Endometrium (tissue), 2 donors: ENCODE measurements around the gene LIF.

Experiments
- FAIRE-seq: peaks from 2 replicates; lab custom pipeline; 2012; peaks lifted over from hg19 to GRCh38; lab: Jason Lieb, UNC
- donor health status: control.
- donor health status: control.

Gene LIF

GRCh38 chr22:30245985-30246813, at the start of gene LIF:
Gene LIF (minus strand): TSS chr22:30246759. CDS start chr22:30246695, 64 bp downstream.
- no peak for FAIRE-seq

GRCh38 chr22:30296324-30296723, 49.8 kb upstream of the LIF start:
- no peak for FAIRE-seq

GRCh38 chr22:30295576-30295975, 49.0 kb upstream of the LIF start:
- no peak for FAIRE-seq

- no peak for FAIRE-seq
These were observed 48.3 kb upstream of the LIF start for GRCh38 chr22:30294830-30295229.

DNA sequence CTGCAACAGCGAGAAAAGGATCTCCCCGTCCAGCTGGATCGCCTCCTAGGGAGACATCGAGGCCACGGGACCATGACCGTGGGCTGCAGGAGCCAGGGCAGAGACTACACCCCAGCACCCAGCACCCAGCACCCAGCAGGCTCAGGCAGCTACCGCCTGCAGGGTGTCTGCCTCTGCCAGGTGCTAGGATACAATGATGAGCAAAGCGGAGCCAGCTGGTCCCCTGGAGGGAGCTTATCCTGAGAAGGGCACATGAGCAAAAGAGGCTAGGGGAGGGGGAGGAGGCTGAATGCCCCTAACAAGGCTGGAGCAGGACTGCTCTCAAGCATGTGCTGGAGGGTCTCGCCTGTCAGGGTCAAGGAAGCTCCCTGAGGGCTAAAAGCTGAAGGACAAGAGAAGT, 47.5 kb upstream of the LIF start:
- no peak for FAIRE-seq

DNA sequence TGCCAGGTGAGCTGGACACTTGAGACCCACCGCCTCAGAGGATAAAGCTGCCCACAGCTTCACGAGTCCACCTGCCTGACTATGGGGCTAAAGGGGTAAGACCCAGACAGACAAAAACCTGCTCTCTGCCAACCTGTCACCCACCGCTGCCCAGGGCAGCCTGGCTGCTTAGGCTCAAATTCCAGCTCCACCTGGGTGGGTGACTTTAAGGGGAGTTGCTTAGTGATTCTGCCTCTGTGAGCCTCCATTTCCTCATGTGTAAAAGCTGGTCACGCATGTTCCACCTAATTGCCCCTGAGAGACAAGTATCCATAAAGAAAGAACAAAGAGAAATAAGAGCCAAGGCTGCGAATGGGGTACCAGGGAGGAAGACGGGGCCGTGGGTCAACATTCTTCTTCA, 46.5 kb upstream of the LIF start:
- FAIRE-seq, result no peak

DNA sequence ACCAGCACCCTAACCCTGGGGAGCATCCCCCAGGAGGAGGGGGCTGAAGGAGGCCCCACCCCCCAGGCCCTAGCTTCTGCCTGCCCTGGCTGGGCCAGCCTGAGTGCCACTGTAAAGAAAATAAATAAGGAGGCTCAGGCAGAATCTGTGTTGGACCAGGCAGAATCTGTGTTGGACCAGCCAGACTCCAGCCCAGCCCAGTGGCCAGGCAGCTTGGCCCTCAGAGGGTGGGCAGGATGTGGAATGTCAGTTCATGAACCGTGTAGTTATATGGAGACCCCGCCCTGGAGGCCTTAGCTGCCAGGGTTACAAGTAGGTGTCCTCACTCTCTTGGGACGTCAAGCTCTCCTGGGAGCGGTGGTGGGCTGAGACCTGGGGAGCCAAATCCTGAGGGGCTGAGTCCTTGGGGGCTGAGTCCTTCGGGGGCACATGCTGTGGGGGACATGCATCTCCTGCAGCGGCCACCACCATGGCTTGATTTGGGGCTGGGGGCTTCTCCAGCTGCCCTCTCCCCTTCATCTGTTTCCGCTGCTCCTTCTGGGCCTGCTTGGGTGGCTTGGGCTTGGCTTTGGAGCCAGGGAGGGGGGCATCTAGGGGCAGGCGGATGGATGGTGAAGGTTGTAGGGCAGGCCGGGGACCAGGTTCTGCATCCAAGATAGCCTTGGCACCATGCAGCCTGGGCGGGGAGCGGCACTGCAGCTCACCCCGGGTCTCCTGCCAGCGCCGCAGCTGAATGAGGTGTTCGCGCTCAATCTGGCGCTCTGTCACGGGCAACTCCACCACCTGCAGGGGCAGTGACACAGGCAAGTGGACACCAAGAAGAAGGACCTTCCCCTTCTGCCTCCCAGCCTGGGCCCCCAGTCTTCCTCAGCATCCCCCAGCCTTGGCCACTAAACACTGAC, 45.8 kb upstream of the LIF start:
- FAIRE-seq, result no peak

- no peak for FAIRE-seq
These were observed 44.7 kb upstream of the LIF start for GRCh38 chr22:30291058-30291892.

DNA sequence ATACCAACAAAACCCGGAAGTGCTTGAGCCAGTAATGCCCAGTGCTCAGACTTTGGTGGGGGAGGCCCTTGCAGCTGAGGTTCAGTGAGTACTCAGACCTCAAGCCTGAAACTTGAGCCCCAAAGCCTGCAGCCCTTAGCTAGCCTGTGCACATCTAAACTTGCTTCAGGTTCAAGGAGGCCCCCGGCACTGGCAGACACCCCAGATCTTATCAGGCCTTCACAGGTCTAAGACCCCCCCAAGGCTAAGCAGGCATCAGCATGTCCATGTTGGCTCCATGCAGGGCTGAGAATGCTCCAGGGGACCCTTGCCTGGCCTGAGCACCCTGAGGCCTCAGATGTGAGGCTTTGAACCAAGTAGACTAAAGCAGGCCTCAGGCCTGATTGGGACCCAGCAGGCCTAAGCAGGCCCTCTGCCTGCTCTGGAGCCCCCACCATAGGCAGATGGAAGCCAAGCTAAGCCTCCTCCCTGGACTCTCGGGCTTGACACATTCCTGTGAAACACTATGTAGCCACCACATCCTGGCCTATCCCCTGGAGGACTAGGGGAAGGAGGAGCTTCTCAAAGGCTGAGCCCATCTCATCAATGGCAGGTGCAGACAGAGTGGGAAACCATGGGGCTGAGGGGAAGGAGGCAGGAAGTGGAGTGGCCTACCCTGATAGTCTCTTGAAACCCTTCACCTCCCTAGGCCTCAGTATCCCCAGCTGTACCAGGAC, 43.9 kb upstream of the LIF start:
- FAIRE-seq, result no peak

DNA sequence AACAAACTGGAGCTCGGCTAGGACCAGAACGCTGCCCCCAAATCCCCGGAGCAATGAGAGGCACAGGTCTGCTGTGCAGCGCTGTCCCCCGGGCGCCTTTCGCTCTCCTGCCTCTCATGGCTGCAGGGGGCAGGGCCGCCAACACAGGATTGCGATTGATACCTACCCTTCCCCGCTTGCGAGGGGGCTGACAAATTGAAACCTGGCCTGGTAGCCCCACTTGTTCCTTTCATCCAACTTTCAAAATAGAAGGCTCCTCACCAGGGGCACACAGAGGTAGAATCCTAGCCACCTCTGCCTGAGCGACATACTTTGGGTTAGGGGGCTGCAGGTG, 43.4 kb upstream of the LIF start:
- no peak for FAIRE-seq

DNA sequence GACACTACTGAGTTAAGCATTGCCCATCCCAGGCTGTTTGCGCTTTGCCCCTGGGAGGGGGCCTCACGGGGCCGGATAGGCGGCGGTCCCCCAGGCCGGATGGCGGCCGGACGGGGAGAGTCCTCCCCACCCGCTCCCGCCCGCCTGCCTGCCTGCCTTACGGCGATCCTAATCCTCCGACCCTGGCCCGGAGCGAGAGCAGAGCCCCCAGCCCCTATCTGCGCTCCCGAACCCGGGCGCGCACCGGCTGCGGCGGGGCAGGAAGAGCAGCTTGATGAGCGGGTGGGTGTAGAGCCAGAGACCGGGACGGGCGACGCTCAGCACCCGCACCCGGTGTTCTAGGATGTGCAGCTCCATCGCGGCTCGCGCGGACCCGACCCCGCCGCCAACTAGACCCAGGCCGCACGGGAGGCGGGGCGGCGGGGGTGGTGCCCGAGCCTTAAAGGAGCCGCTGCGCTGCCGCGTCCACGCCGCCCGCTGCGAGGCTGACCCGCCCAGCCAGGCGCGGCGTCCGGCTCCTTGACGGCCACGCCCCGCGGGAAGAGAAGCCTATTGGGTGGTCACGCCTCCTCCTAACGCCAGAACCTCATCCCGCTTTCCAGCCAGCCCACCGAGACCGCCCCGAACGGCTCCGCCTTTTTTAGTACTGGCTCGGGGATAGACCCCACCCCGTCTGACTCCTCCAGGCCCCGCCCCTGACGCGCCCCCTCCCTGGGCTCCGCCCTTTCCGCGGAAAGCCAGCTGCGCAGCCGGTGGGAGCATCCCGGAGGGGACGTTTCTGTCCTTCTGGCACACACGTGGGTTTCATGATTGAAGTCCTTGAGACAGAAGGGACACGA, 42.8 kb upstream of the LIF start, which contains the start of gene CASTOR1:
TSS of gene CASTOR1 (minus strand) at position 365 of the 839 bp plus-strand sequence. CDS start at position 357, 8 bp downstream.
- no peak for FAIRE-seq

GRCh38 chr22:30288419-30289140, 42.0 kb upstream of the LIF start:
- FAIRE-seq, result no peak

- peak; percentile 80 for FAIRE-seq
These were observed 41.3 kb upstream of the LIF start for GRCh38 chr22:30287648-30288418.

DNA sequence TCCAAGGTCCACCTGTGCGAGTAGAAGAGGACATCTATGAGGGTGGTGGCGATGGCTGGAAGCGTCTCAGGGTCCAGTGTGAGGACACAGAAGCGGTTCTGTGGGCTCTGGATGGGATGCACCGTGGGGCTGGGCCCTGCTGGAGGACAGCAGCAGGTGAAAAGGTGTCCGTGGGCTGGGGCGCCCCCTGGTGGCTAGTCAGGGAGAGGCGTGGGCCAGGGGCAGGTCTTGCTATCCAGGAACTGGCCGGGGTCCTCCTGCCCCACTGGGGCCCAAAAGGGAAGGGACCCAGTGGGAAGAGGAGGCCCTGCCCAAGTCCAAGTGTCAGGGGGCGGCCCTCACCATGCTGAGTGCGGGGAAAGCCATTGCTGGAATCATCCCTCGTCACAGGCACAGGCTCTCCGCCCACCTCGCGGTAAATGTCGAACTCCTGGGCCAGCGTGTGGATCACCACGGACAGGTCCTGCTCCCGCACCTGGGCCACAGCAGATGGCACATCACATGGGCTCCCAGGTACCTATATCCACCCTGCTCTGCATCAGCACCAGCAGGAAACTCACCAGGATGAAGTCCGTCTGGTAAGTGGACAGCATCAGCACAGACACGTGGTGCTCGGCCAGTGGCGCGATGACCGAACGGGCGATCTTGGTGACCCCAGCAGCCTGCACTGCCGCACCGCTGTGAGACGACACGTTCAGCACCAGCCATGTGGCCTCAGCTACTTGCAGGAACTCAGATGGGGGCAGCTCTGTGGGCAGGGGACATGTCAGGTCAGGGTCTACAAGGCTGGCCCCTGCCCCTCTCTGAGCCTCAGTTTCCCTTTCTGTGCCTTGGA, 40.5 kb upstream of the LIF start:
- FAIRE-seq, result no peak

- FAIRE-seq, result no peak
These were observed 39.8 kb upstream of the LIF start for GRCh38 chr22:30286331-30286730.

GRCh38 chr22:30285846-30286200, 39.3 kb upstream of the LIF start:
- FAIRE-seq, result no peak

DNA sequence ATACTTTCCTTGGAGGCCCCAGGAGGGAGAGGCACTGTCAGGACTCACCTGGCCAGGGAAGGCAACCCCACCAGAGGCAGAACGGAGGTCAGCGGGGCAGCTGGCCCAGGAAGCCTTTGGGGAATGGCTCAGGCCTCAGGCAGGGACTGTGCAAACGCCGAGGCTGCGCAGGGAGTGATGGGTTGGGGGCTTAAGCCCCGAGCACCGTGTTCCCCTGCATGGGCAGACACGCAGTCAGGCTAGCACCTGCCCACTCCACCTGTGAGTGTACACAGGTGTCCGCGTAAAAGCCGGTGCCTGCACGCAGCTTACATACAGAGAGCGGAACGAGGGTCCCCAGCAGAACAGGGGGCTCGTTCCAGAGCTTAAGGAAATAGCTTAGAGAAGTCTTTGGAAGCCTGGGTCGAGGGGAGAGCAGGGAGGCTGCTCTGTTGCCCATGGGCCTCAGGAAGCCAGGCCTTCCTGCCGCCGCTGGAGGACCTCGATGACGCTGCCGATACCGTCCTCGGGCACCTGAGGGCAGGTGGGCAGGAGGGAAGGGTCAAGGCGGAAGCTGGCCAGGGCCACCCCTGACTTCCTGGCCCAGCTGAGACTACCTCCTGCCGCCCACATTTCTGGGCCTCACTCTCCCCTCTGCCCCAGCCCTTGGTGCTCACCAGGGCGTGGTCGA, 38.8 kb upstream of the LIF start:
- FAIRE-seq, result no peak

DNA sequence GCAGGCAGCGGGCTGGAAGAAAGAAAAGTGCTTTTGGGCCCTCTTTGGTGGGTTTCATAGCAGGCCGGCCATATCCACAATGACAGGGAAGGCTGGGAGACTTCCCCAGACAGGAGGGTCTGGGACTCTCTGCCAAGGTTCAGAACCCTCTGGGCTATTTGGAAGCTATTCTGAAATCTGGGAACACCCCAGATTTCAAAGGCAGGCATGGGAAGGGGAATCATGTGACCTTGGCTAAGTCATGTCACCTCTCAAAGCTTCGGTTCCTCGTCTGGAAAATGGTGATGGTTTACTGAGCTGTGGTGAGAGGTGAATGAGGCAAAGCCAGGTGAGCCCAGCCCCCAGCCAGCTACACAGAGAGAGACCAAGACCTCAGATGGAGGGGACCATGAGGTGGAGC, 38.1 kb upstream of the LIF start:
- FAIRE-seq, result no peak
